HepG2 (cell line): ENCODE data around the gene SLC4A5. TPM values are rescaled to one million over a fixed set of nuclear protein-coding genes. Genes with fewer than 3 reads are reported as not detected.
A peak's percentile ranks its signal among the peaks of the same experiment; 100 is the strongest.

Source experiments
- ATAC-seq: fragments of 200-7000 bp; cut with Tn5 transposase; 3 replicates; pipeline ENCODE4 v1.9.1; 2020; ENCODE audit warnings: mild to moderate bottlenecking, moderate library complexity
- BruUV-seq: library from RNA; stranded (reverse); fragments of 400-500 nt; replicated peaks from 2 replicates; lab custom pipeline; 2021; lab: Mats Ljungman, UMichigan
- CTCF ChIA-PET: fragments of 300-600 bp; formaldehyde crosslinking; extraction: SDS; loops from one replicate; lab custom pipeline; 2021; ENCODE audit warnings: low total read pairs, inconsistent platforms, low intra/inter-chr PET ratio; lab: Yijun Ruan, JAX
- POLR2A ChIA-PET: fragments of 350-600 bp; sonication (Branson Sonifier 250); formaldehyde crosslinking; loops from one replicate; lab custom pipeline; 2020; ENCODE audit warnings: antibody characterized with exemption, inconsistent platforms; lab: Yijun Ruan, JAX
- DNase-seq: peaks from one replicate; pipeline ENCODE4 v3.0.0-alpha.2; 2015; ENCODE audit warnings: low spot score
- FAIRE-seq: peaks from 3 replicates; lab custom pipeline; 2011; peaks lifted over from hg19 to GRCh38; lab: Jason Lieb, UNC
- H2AFZ ChIP-seq: one replicate; pipeline ENCODE4 v1.6.1; 2011; ENCODE audit warnings: low read length, inconsistent platforms
- H3K27ac ChIP-seq: fragments of 300-600 bp; 3 replicates; pipeline ENCODE4 v1.8.0; 2011; ENCODE audit warnings: mixed run types, mild to moderate bottlenecking, mixed read lengths, low read length, inconsistent platforms; ENCODE audit not compliant: insufficient read depth; ENCODE audit errors: extremely low read length
- H3K27me3 ChIP-seq, 2 experiments: fragments of 200-600 bp in 1 of 2; 2 replicates in 1 of 2; 3 replicates in 1 of 2; pipeline versions ENCODE4 v1.6.0 to v1.8.0; 2011; ENCODE audit warnings: low read length in 2 of 2, mild to moderate bottlenecking in 2 of 2, moderate library complexity in 2 of 2, inconsistent platforms in 1 of 2; ENCODE audit not compliant: insufficient read depth in 2 of 2, control insufficient read depth in 1 of 2
- H3K36me3 ChIP-seq, 2 experiments: fragments of 200-600 bp in 1 of 2; replicated peaks in 1 of 2; 2 replicates in 1 of 2; 3 replicates in 1 of 2; pipeline versions ENCODE4 v1.5.1 to v1.8.0; 2011; ENCODE audit warnings: low read length in 2 of 2, inconsistent platforms in 1 of 2; ENCODE audit not compliant: insufficient read depth in 2 of 2, control insufficient read depth in 1 of 2
- H3K4me1 ChIP-seq: 2 replicates; pipeline ENCODE4 v1.5.1; 2012; ENCODE audit warnings: low read length, inconsistent platforms; ENCODE audit not compliant: insufficient read depth
- H3K4me2 ChIP-seq: 2 replicates; pipeline ENCODE4 v1.6.0; 2011; ENCODE audit warnings: low read depth, low read length, inconsistent platforms
- H3K4me3 ChIP-seq, 3 experiments: fragments of 200-600 bp in 1 of 3; sonication (generic), shearing (Covaris generic) in 1 of 3; replicated peaks in 1 of 3; 2 replicates each; pipeline ENCODE4 v1.5.1; 2011 to 2016; ENCODE audit warnings: low read length in 3 of 3, inconsistent platforms in 2 of 3, low read depth in 2 of 3, mild to moderate bottlenecking in 2 of 3, control low read depth in 1 of 3, mixed read lengths in 1 of 3; ENCODE audit not compliant: insufficient read depth in 1 of 3
- H3K79me2 ChIP-seq: one replicate; pipeline ENCODE4 v1.6.1; 2011; ENCODE audit warnings: low read length, inconsistent platforms; ENCODE audit not compliant: insufficient read depth
- H3K9ac ChIP-seq: 2 replicates; pipeline ENCODE4 v1.6.0; 2011; ENCODE audit warnings: mild to moderate bottlenecking, low read depth, low read length, inconsistent platforms; ENCODE audit not compliant: insufficient read depth
- H3K9me3 ChIP-seq: 2 replicates; pipeline ENCODE4 v1.5.1; 2012; ENCODE audit warnings: mild to moderate bottlenecking, low read length
- H4K20me1 ChIP-seq: 2 replicates; pipeline ENCODE4 v1.6.0; 2011; ENCODE audit warnings: inconsistent platforms, mild to moderate bottlenecking, low read length, moderate library complexity; ENCODE audit not compliant: insufficient read depth
- HDAC1 ChIP-seq: sonication (generic); formaldehyde crosslinking; IDR thresholded peaks from 2 replicates; pipeline ENCODE4 v1.5.1; 2020; ENCODE audit warnings: mild to moderate bottlenecking, missing genetic modification reagents
- HNRNPL ChIP-seq: fragments of 200-400 bp; formaldehyde crosslinking; IDR thresholded peaks from 2 replicates; pipeline ENCODE4 v1.6.1; 2017; ENCODE audit warnings: mild to moderate bottlenecking, low read depth, low read length
- NFE2L2 ChIP-seq: fragments of 150-350 bp; IDR thresholded peaks from 2 replicates; pipeline ENCODE4 v1.6.1; 2014; ENCODE audit warnings: low read length
- POLR2G ChIP-seq: fragments of 200-400 bp; formaldehyde crosslinking; IDR thresholded peaks from 2 replicates; pipeline ENCODE4 v1.6.1; 2018; ENCODE audit warnings: mild to moderate bottlenecking, low read depth, low read length, moderate library complexity
- TCF7L2 ChIP-seq: IDR thresholded peaks from 2 replicates; pipeline ENCODE4 v1.6.1; 2011; ENCODE audit warnings: mild to moderate bottlenecking, low read depth, low read length, moderate library complexity
- WGBS: methylation state at CpG from one replicate; pipeline ENCODE4 v1.1.6; 2017; ENCODE audit warnings: low lambda C conversion rate; 5-methylcytosine and 5-hydroxymethylcytosine counted together
- in situ Hi-C: cut with HindIII; loops from 2 replicates; pipeline ENCODE4 v1.10.0; 2017; ENCODE audit warnings: low pct_unique_long_range_greater_than_20kb; ENCODE audit not compliant: extremely low pct_ligation_motif_present
- intact Hi-C: fragments of 100-400 bp; cut with micrococcal nuclease; formaldehyde crosslinking; loops from one replicate; pipeline ENCODE4 v1.10.0; 2022; ENCODE audit not compliant: unreplicated experiment
- polyA plus RNA-seq, 8 experiments: library from polyadenylated mRNA; depleted of rRNA in 3 of 8; stranded (reverse) in 7 of 8; unstranded in 1 of 8; fragments of >200 nt; fragmentation: Illumina TruSeq in 4 of 8; extraction: Trizol in 4 of 8; gene quantifications; 2 replicates each; pipeline versions ENCODE4 v1.2.1 to v1.2.3, GENCODE V29; 2011 to 2016; ENCODE audit warnings: low read depth in 4 of 8, missing spikeins in 1 of 8, mixed read lengths in 1 of 8; ENCODE audit not compliant: insufficient read depth in 1 of 8
- total RNA-seq, 5 experiments: library from RNA; depleted of rRNA; stranded (reverse); fragments of >200 nt; fragmentation: Illumina TruSeq; extraction: Trizol; gene quantifications; 2 replicates each; pipeline ENCODE4 v1.2.3, GENCODE V29; 2016; ENCODE audit warnings: low read depth in 1 of 5
- TF ChIP-seq, protein P1 (sequence below): sonication (generic); formaldehyde crosslinking; IDR thresholded peaks from 2 replicates; pipeline ENCODE4 v1.5.1; 2020; ENCODE audit warnings: mild to moderate bottlenecking, missing genetic modification reagents, borderline replicate concordance

Gene SLC4A5
- total and polyA plus RNA-seq, 2 of the 13 experiments (the other 11 are each of a cell fraction or from before 2014, with no cell fraction given): 0.50 TPM; not detected in 1

DNA sequence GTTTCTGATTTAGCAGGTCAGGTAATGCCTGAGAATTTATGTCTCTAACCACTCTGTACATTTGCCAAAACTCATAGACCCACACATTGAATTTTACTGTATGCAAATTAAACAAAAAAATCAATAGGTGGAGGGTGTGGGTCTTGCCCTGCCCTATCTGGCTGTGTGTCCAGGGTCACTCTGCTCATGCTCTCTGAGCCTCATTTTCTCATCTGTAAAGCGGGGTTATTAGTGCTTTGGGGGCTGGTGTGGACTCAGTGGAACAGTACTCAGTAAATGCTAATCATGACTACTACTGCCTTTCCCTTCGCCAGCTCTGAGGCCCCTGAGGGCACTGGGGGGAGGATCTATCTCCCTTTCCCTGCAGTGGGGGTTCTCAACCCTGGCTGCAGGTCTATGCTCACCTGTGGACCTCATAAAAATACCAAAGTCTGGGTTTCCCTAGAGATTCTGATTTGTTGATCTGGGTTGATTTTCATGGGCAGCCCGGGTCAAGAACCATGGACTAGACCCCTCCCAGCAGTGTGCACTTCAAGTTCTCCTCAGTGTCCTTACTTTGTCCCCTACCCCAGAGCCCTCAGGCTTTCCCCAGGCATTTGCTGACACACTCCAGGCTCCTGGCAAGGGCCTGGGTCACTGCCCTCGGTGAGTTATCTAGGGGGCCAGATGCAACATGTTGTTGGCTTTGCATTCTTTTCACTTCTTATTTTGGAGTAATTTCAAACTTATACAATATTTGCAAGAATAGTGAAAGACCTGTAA, 117.3 kb downstream of the SLC4A5 start (continued):
- TF ChIP-seq, protein P1, sequence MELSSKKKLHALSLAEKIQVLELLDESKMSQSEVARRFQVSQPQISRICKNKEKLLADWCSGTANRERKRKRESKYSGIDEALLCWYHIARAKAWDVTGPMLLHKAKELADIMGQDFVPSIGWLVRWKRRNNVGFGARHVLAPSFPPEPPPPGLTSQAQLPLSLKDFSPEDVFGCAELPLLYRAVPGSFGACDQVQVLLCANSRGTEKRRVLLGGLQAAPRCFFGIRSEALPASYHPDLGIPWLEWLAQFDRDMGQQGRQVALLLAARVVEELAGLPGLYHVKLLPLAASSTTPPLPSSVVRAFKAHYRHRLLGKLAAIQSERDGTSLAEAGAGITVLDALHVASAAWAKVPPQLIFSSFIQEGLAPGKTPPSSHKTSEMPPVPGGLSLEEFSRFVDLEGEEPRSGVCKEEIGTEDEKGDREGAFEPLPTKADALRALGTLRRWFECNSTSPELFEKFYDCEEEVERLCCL (CRISPR knock-in tag): no peak
- TF ChIP-seq HNRNPL: no peak
- no peak for TF ChIP-seq NFE2L2
- TF ChIP-seq HDAC1 (CRISPR knock-in tag): no peak
- TF ChIP-seq TCF7L2: no peak

DNA sequence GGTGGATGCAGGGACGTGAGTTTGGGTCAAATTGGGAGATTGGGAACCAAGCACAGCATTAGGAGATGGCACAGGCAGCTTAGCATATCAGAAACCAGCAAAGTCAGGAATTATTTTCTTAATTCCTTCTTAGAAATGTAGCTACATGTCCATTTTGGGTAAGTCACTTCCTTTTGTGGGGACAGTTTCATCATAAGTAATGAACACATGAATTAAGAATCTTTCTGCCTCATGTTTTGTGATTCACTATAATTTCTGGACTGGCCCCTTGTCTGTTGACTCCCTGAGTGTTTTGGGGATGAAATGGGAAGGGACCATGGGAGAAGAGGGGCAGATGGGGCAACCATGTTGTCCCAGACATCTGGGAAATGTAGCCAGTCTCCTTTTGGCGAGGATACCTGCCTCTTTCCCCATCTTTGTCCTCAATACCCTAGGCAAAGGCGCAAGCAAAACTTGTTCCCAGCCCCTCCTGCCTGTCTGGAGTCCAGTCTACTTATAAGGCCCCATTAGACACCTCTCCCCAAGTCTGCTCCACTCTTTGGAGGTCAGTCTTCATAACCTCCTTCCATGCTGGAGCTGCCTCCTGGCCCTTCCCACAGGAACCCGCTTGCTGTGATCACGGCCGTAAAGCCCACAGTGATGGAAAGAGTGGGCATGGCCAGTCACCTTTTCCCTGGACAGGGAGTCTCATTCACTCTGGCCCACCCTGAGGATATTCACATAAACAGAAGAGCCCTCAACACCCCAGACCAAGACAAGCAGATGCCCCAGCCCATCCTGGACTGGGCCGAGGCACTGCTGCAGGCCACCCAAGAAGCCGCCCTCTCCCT, 119.1 kb downstream of the SLC4A5 start:
- no peaks in the 10 kb centered on the region for H3K36me3 ChIP-seq
- ATAC-seq: peak; percentile 8
- no peak for FAIRE-seq

More for the DNA sequence above, 119.1 kb downstream of the SLC4A5 start:
- Histone ChIP-seq H3K4me2 (no peak overlapping the region), H3K9ac (no peak overlapping the region), H3K27ac (no peak overlapping the region), H3K27me3 (peaks cover 0 to 4% of the 10 kb centered on the region in 2 experiments; a peak in 1 of 5 replicates), H3K4me1 (peaks cover 9% of the 10 kb centered on the region)
- no TSS peak for BruUV-seq
- DNase-seq: no peak
- POLR2A ChIA-PET: no interaction called here
- WGBS: 77% methylated on average over 8 of the region's 8 CpGs
- in situ Hi-C loops: no loop called here
- TF ChIP-seq TCF7L2 (no peak), POLR2G (peak; percentile 51; the same call in 1 of the 2 replicates)
- TF ChIP-seq, all 625 proteins: peak for 1
- H3K79me2 ChIP-seq: no peaks in the 10 kb centered on the region
- intact Hi-C loops: no loop called here
- H4K20me1 ChIP-seq: no peaks in the 10 kb centered on the region; the same call in 1 of the 2 replicates
- no peak overlapping the region for H2AFZ ChIP-seq
- no peaks in the 10 kb centered on the region for H3K9me3 ChIP-seq
- CTCF ChIA-PET: no interaction called here
- H3K4me3 ChIP-seq: no peak overlapping the region
